Pulmonary artery endothelial cell (primary cell): ENCODE data around the gene PRDM2. TPM values are rescaled to one million over a fixed set of nuclear protein-coding genes. Genes with fewer than 3 reads are reported as not detected.
"Not testable (repeated sequence)": the region's sequence is repeated elsewhere in the genome, so short reads cannot be mapped to it uniquely, and the experiment has no call there.

ENCODE experiments used
- DNase-seq: peaks from one replicate; pipeline ENCODE4 v3.0.0-alpha.2; 2011; ENCODE audit warnings: low read depth, low spot score
- total RNA-seq: library from RNA; depleted of rRNA; stranded (reverse); fragments of >200 nt; gene quantifications from 2 replicates; pipeline ENCODE4 v1.2.3, GENCODE V29; 2014

The PRDM2 gene, protein sequence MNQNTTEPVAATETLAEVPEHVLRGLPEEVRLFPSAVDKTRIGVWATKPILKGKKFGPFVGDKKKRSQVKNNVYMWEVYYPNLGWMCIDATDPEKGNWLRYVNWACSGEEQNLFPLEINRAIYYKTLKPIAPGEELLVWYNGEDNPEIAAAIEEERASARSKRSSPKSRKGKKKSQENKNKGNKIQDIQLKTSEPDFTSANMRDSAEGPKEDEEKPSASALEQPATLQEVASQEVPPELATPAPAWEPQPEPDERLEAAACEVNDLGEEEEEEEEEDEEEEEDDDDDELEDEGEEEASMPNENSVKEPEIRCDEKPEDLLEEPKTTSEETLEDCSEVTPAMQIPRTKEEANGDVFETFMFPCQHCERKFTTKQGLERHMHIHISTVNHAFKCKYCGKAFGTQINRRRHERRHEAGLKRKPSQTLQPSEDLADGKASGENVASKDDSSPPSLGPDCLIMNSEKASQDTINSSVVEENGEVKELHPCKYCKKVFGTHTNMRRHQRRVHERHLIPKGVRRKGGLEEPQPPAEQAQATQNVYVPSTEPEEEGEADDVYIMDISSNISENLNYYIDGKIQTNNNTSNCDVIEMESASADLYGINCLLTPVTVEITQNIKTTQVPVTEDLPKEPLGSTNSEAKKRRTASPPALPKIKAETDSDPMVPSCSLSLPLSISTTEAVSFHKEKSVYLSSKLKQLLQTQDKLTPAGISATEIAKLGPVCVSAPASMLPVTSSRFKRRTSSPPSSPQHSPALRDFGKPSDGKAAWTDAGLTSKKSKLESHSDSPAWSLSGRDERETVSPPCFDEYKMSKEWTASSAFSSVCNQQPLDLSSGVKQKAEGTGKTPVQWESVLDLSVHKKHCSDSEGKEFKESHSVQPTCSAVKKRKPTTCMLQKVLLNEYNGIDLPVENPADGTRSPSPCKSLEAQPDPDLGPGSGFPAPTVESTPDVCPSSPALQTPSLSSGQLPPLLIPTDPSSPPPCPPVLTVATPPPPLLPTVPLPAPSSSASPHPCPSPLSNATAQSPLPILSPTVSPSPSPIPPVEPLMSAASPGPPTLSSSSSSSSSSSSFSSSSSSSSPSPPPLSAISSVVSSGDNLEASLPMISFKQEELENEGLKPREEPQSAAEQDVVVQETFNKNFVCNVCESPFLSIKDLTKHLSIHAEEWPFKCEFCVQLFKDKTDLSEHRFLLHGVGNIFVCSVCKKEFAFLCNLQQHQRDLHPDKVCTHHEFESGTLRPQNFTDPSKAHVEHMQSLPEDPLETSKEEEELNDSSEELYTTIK (N-terminal part only)
- 4.9 and 7.2 TPM in 2 replicates for total RNA-seq

DNA sequence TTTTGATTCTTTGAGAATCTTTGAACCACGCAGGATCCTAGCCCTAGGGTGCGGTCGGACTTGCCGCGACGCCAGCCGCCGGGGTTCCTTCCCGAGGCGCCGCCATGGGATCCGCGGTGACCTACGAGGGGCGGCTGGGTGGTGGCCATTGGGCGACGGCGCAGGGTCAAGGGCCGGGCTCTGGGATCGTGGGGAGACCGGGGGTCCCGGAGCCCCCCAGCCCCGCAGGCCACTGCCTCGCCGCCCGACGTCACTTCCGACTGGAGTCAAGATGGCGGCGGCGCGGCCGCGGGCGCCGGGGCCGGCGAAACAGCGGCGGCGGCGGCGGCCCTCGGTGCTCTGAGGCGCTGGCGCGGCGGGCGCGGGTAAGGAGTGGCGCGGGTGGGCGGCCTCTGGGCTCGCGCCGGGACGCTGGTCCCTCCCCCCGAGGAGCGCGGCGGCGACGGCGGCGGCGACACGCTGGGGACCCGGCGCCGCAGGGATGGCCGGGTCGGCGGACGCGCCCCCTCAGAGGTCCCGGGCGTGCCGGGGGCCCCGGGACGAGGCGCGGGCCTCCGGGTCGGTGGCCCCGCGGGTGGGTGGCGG lies at the start of gene PRDM2:
TSS of gene PRDM2 (plus strand) at position 253 of the 585 bp plus-strand sequence. CDS start 15,418 bp downstream, outside the sequence.
- no peak for DNase-seq

DNA sequence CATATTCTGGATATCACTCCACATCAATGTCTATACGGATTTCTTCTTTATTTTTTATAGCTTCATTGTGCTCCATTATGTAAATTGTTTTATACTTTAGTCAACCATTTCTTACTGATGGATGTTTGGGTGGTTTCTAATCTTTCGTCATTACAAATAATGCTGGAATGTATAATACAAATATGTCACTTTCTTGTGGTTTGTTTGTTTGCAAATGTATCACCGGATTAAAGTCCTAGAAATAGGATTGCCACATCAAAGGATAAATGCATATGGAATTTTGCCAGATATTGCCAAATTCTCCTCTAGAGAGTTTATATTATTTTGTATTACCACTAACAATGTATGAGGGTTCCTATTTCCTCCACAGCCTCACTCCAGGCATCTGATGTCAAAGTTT lies 48.7 kb upstream of the PRDM2 start:
- no peak for DNase-seq

DNA sequence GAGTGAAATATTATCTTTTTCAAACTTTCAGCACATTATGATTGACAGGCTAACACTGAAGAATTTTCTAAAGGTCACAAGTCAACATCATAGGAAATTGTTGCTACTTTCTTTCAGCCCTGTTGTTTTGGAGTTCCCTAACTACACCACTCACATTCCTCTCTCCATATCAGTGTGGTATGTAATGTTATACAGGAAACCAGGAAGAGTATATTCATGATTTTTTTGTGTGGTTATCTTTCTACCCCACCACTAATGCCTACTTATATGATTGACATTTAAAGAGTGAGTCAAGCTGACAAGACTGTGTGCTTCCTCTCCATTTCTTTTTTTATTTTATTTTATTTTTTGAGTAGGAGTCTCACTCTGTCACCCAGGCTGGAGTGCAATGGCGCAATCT lies 47.8 kb upstream of the PRDM2 start:
- no peak for DNase-seq

DNA sequence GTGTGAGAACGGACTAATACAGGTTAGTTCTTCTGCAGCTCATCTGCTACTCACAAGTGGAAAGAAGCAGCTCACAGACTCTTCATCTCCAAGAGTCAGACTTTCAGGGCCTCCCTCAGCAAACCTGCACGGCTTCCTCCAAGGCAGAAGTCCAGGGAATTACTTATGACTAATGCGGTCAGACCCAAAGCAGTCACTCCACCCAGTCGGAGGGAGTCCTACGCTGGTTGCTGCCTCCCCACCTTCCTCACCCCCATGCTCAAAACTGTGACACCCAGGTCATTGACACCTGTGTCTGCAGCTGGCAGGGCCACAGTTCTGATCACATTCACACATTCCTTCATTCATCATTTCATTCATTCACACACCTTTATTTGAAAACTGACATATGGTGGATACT lies 38.4 kb upstream of the PRDM2 start:
- no peak for DNase-seq

DNA sequence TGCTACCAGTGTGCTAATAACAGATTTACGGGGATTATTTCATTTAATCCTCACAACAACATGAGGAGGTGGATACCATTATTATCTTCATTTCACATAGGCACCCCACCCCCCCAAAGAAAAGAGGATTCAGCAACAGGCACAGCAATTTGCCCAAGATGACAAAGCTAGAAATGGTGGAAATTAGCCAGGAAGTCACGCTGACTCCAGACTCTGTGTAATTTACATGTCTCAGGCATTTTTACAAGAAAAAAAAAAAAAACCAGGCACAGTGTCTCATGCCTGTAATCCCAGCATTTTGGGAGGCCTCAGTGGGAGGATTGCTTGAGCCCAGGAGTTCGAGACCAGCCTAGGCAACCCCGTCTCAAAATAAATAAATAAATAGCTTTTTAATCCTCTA lies 37.5 kb upstream of the PRDM2 start:
- DNase-seq = no peak

DNA sequence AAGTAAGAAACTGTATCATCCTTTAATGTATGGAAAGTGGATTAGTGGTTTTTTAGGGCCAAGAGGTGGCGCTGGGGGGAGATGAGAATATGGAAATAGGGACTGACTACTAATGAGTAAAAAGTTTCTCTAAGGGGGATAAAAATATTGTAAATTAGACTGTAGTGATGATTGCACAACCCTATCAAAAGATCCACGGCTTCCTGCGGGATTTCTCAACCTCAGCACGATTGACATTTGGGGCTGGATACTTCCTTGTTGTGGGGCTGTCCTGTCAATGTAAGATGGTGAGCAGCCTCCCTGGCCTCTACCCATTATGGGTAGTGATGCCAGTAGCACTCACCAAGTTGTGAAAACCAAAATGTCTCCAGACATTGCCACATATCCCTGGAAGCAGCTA lies 36.0 kb upstream of the PRDM2 start:
- DNase-seq = no peak

DNA sequence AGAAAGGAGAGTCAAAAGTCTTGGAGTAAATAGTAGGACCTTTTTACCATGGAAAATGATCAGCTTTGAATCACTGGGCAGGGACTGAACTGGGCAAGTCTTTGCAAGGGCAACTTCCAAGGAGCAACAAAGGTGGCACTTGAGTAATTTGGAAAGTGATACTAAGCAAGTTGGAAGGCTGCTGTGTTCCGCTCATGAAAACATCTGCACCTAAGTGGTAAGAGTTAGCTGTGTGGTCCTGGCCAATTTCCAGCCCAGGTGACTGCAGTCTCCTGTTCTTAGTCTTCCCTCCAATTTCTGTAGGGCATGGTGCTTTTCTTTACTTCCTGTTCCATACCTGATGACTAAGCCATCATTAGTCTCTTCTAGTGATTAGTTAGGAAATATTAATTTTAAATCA lies 35.5 kb upstream of the PRDM2 start:
- DNase-seq = no peak

DNA sequence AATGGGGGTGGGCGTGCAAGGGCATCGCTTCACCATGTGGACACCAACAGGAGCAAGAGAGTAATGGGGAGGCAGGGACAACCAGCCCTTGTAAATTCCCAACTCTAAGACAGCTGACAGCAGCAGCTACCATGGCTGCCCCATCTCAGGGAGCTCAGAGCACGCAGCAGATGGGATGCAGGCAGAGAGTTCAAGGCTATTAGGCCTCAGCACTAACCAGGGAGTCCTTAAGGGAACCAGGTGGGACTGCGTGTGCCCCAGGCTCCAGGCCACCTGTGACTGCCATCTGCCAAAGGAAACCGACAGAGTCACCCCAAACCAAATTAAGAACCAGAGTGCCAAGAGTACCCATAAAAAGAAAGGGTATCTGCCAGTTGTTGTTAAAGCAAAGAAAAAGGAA lies 33.7 kb upstream of the PRDM2 start:
- DNase-seq = no peak

DNA sequence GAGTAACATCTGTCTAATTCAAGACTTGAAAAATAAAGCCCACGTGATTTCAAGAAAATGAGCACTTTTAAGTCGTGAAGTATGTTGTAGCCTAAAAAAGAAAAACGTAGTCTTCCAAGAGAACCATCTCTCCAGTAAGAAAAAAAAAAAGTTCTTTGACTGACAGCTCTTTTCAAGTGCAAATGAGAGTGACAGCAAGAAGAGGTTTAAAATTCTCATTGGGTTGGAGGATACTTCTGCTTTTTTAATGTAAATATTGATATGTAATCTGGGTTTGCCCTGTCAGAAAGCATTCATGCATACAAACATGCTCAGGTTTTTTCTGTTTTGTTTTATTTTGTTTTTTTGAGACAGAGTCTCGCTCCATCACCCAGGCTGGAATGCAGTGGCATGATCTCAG lies 32.3 kb upstream of the PRDM2 start:
- no peak for DNase-seq

DNA sequence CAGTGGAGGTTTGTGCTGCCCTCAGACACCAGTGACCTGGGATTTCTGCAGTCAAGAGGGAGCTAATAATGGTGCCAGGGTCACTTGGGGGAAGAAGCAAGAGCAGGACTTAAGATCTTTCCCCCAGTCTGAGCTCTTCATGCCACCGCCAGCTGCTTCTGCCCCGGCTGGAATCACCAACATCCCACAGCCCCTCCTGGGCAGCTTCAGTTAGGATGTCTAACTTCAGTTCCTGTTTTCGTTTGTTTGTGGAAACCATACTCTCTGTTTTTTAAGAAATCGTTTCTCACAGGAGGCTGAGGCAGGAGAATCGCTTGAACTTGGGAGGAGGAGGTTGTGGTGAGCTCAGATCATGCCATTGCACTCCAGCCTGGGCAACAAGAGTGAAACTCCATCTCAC lies 25.6 kb upstream of the PRDM2 start:
- no peak for DNase-seq

DNA sequence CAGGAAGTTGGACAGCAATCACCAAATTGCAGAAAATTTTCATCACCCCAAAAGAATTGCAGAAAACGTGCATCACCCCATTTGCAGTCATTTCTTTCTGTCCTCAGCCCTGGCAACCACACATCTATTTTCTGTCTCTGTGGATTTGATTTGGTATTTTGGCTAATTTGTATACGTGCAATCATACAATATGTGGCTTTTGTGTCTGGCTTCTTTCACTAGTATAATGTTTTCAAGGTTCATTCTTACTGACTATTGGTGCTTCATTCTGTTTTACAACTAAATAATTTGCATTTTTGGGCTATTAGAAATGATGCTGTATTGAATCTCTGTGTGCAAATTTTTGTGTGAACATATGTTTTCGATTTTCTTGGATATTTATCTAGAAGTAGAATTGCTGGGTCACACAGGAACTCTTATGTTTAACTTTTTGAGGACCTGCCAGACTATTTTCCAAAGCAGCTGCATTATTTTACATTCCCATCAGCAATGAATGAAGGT lies 24.8 kb upstream of the PRDM2 start:
- DNase-seq = no peak

DNA sequence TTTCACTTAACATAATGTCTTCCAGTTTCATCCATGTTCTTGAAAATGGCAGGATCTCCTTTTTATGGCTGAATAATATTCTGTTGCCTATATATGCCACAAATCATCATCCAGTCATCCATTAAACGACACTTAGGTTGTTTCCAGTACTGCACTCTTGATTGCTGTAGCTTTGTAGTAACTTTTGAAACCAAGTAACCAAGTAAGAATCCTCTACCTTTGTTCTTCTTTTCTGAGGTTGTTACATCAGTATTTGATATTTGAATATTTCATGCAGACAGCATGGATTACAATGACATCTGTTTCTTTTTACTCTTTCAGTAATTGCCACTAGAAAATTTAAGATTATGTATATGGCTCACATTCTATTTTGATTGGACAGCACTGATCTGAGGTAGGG lies 22.1 kb upstream of the PRDM2 start:
- no peak for DNase-seq

DNA sequence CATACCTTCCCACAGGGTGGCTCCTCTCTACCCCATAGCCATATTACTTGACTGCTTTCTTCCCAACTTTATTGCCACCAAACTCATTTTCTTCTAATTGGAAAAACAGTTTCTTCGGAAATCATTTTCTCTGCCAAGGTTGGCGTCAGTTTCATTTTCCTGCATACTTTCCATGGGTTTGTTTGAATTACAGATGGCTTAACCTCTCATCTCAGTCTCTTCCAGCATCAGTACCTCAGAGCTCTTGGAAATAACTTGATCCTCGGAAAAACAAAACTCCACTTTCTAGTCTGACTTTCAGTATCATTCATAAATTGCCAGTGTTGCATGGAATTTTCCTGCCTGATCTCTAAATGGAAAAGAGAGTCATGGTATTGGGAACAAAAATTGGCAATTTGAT lies 20.3 kb upstream of the PRDM2 start:
- DNase-seq = no peak

DNA sequence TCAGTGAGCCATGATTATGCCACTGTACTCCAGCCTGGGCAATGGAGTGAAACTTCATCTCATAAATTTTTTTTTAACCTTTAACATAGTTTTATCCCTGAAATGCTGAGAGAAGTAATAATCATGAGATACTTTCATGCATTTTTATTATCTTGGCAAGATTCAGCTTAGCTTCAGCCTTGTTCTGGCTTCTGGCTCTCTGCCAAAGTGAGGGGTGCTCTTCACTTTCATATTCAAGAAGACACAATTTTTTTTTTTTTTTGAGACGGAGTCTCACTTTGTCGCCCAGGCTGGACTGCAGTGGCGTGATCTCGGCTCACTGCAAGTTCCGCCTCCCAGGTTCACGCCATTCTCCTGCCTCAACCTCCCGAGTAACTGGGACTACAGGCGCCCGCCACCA lies 19.4 kb upstream of the PRDM2 start:
- DNase-seq = not testable (repeated sequence)

DNA sequence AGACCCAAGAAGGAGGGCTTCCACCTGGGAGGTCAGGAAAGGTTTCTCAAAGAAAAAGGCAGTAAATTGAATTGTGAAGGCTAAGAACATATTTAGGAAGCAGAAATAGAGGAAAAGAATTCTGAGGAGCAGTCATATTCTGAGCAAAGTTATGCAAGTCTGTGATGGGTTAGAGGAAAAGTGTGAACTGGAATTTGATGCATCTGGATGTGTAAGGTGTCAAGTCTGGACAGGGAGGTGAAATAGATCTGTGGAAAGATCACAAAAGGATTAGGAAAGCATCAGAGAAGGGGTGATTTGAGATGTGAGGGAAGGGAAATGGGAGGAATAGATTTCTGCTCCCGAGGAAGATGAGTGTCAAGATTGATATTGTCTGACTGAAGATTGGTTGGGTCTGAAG lies 18.1 kb upstream of the PRDM2 start:
- no peak for DNase-seq

DNA sequence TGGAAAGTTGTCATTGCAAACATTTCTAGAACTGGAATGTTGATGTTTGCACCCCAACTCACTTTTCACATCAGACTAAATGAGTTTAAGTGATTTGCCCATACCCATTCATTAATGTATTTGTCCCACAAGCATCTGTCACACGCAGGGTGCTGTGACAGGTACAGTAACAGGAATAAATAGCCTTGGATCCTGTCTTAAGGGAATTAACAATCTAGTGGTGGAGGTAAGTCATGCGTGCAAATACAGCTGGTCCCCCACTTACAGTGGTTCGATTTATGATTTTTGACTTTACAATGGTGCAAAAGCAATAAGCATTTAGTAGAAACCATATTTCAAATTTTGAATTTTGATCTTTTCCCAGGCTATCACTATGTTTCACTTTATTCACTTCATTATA lies 17.5 kb upstream of the PRDM2 start:
- DNase-seq = no peak

DNA sequence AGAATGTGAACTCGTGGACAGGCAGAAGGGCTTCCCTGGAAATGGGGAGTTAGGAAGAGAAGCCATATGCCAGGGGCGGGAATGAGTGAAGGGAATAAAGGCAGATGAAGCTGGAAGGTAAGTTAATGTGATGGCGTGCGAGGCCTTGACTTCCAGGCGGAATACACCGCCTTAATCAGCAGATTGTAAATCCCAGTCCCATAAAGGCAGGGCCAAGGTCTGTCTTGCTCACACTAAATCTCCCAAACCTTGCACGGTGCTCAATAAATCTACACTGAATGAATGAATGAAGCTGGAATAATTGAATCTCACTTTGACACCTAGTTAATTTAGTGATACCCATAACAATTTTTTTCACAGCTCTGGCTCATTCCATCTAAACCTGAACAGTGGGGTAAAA lies 16.8 kb upstream of the PRDM2 start:
- DNase-seq = no peak

DNA sequence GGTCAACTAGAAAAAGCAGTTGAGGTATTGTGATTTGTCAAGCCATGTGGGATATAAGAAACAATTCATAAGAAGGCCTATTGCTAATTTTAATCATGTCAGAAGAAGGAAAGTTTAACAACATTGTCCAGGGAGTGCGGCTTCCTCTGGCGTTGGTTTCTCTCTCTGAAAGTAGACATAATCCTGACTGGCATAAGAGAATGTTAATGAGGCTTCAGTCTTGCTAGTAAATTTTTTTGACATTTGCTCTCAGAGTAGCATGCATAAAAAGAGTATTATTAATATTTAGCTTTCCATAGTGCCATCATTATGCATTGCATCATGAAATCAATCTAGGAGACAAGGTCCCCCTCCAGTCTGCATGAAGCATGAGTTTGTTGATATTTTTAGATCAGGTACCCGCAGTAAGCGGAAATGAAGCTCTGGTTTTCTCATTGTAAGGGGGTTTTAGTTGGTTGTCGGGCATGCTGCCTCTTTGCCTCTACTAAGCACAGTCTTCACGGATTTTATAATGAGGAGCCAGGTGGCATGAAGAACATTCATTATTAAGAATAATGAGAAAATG lies 12.8 kb upstream of the PRDM2 start:
- DNase-seq = no peak

DNA sequence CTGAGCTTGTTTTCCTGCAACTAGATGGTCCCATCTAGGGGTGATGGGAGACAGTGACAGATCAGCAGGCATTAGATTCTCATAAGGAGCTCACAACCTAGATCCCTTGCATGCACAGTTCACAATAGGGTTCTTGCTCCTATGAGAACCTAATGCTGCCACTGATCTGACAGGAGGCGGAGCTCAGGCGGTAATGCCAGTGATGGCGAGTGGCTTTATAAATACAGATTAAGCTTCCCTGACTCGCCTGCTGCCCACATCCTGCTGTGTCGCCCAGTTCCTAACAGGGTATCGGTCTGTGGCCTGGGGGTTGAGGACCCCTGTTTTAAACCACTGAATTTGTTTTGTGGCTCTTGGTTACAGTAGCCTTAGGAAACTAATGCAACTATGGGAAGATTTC lies 6.9 kb upstream of the PRDM2 start:
- DNase-seq = not testable (repeated sequence)

DNA sequence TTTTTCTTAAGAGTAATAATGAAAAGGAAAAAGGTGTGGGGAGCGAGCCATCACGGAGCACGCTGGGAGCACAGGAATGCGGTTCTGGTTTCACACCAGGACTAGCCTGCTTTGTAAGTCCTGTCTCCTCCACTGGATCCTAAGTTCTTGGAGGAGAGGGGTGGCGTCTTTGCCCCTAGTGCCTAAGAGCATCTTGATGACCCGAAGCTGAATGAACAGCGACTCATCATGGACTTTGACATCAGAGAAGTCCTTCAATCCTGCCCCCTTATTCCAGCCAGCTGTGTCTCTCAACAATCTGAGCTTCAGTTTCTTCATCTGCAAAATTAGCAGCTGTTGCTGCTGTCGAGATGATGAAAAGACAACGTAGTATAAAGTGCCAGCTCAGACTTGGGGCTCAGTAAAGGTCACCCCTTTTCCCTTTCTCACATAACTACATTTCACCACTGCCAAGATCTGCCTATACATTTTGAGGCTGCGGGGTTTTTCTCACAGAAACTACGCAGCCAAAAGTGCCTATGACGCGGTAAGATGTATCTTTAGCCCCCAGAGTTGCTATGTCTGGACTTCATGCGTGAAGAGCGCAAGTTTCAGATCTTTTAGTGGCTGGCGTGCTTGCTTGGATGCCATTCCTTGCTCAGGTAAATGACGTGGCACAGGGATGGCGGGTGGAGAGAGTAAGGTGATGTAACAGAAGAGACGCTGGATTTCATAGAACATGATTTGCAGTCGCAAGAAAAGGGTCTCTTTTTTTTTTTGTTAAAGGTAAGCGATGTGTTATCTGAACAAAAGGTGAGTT lies 4.9 kb upstream of the PRDM2 start:
- DNase-seq = no peak
